Activated naive CD4-positive, alpha-beta T cell treated with anti-CD3 and anti-CD28 coated beads for 36 hours (primary cell): ENCODE results near the gene TRIM42. TPM values are rescaled to one million over a fixed set of nuclear protein-coding genes. Genes with fewer than 3 reads are reported as not detected.

ENCODE experiments used
- CTCF ChIA-PET: fragments of 350-600 bp; sonication (Branson Sonifier 250); formaldehyde crosslinking; loops from one replicate; lab custom pipeline; 2021; ENCODE audit warnings: antibody characterized with exemption; lab: Charles Lee
- DNase-seq: peaks from one replicate; pipeline ENCODE4 v3.0.0-alpha.2; 2020
- H3K27ac Mint-ChIP-seq: one replicate; pipeline ENCODE4 v1.8.0; 2021; ENCODE audit warnings: mild to moderate bottlenecking, mixed read lengths
- H3K27me3 Mint-ChIP-seq: one replicate; pipeline ENCODE4 v1.8.0; 2021; ENCODE audit warnings: low read depth, mixed read lengths
- H3K36me3 Mint-ChIP-seq: one replicate; pipeline ENCODE4 v1.8.0; 2021; ENCODE audit warnings: low read depth, mixed read lengths
- H3K4me1 Mint-ChIP-seq: one replicate; pipeline ENCODE4 v1.8.0; 2021; ENCODE audit warnings: low read depth, mixed read lengths
- H3K4me3 Mint-ChIP-seq: one replicate; pipeline ENCODE4 v1.8.0; 2021; ENCODE audit warnings: mild to moderate bottlenecking, moderate library complexity, mixed read lengths
- H3K9me3 Mint-ChIP-seq: one replicate; pipeline ENCODE4 v1.8.0; 2021; ENCODE audit warnings: mixed read lengths
- intact Hi-C: fragments of 100-400 bp; cut with micrococcal nuclease; formaldehyde crosslinking; loops from one replicate; pipeline ENCODE4 v1.15.1; 2023
- total RNA-seq, 2 experiments: library from RNA; stranded (reverse); gene quantifications; one replicate each; pipeline ENCODE4 v1.2.3, GENCODE V29; 2021

Gene TRIM42
- total RNA-seq, 2 experiments from 2014 or later = not detected

GRCh38 chr3:140695361-140696061 lies 17.6 kb downstream of the TRIM42 start:
- Mint-ChIP-seq H3K36me3 (no peaks in the 10 kb centered on the region), H3K4me1 (no peaks in the 10 kb centered on the region), H3K27ac (no peak overlapping the region), H3K9me3 (no peaks in the 10 kb centered on the region), H3K27me3 (no peaks in the 10 kb centered on the region), H3K4me3 (no peak overlapping the region)
- DNase-seq = no peak
- intact Hi-C loops = no loop called here
- CTCF ChIA-PET = no interaction called here

- Mint-ChIP-seq H3K4me3 (no peak overlapping the region), H3K27me3 (peaks cover 4% of the 10 kb centered on the region), H3K36me3 (no peaks in the 10 kb centered on the region), H3K27ac (no peak overlapping the region), H3K4me1 (no peaks in the 10 kb centered on the region), H3K9me3 (no peaks in the 10 kb centered on the region)
- no peak for DNase-seq
- CTCF ChIA-PET = no interaction called here
- intact Hi-C loops = no loop called here
These were observed 21.8 kb downstream of the TRIM42 start for GRCh38 chr3:140699516-140700231.

GRCh38 chr3:140702281-140702680 lies 24.4 kb downstream of the TRIM42 start:
- H3K36me3 Mint-ChIP-seq = no peaks in the 10 kb centered on the region
- H3K27me3 Mint-ChIP-seq = peaks cover 4% of the 10 kb centered on the region
- no peak overlapping the region for H3K27ac Mint-ChIP-seq
- H3K9me3 Mint-ChIP-seq = no peaks in the 10 kb centered on the region
- CTCF ChIA-PET = no interaction called here
- DNase-seq = no peak
- intact Hi-C loops = no loop called here
- H3K4me1 Mint-ChIP-seq = no peaks in the 10 kb centered on the region
- no peak overlapping the region for H3K4me3 Mint-ChIP-seq

GRCh38 chr3:140703496-140703895 lies 25.6 kb downstream of the TRIM42 start:
- DNase-seq = no peak
- Mint-ChIP-seq H3K4me3 (no peak overlapping the region), H3K27ac (no peak overlapping the region), H3K27me3 (peaks cover 4% of the 10 kb centered on the region), H3K4me1 (no peaks in the 10 kb centered on the region), H3K36me3 (no peaks in the 10 kb centered on the region), H3K9me3 (no peaks in the 10 kb centered on the region)
- CTCF ChIA-PET = no interaction called here
- intact Hi-C loops = no loop called here

- Mint-ChIP-seq H3K4me3 (no peak overlapping the region), H3K36me3 (no peaks in the 10 kb centered on the region), H3K27ac (no peak overlapping the region), H3K9me3 (no peaks in the 10 kb centered on the region), H3K27me3 (peaks cover 4% of the 10 kb centered on the region), H3K4me1 (no peaks in the 10 kb centered on the region)
- DNase-seq = no peak
- CTCF ChIA-PET = no interaction called here
- intact Hi-C loops = no loop called here
These were observed 26.9 kb downstream of the TRIM42 start for GRCh38 chr3:140704733-140705132.

GRCh38 chr3:140705954-140706353 lies 28.1 kb downstream of the TRIM42 start:
- no peak overlapping the region for H3K27ac Mint-ChIP-seq
- no peak for DNase-seq
- H3K4me1 Mint-ChIP-seq = no peaks in the 10 kb centered on the region
- H3K27me3 Mint-ChIP-seq = peaks cover 4% of the 10 kb centered on the region
- H3K4me3 Mint-ChIP-seq = no peak overlapping the region
- CTCF ChIA-PET = no interaction called here
- H3K36me3 Mint-ChIP-seq = no peaks in the 10 kb centered on the region
- H3K9me3 Mint-ChIP-seq = no peaks in the 10 kb centered on the region
- intact Hi-C loops = no loop called here

- peaks cover 4% of the 10 kb centered on the region for H3K27me3 Mint-ChIP-seq
- CTCF ChIA-PET = no interaction called here
- no peak overlapping the region for H3K27ac Mint-ChIP-seq
- no peaks in the 10 kb centered on the region for H3K36me3 Mint-ChIP-seq
- no peaks in the 10 kb centered on the region for H3K4me1 Mint-ChIP-seq
- no peak for DNase-seq
- no peak overlapping the region for H3K4me3 Mint-ChIP-seq
- intact Hi-C loops = no loop called here
- no peaks in the 10 kb centered on the region for H3K9me3 Mint-ChIP-seq
These were observed 28.5 kb downstream of the TRIM42 start for GRCh38 chr3:140706360-140706759.

GRCh38 chr3:140708815-140709214 lies 31.0 kb downstream of the TRIM42 start:
- intact Hi-C loops = no loop called here
- Mint-ChIP-seq H3K27ac (no peak overlapping the region), H3K36me3 (no peaks in the 10 kb centered on the region), H3K27me3 (peaks cover 2% of the 10 kb centered on the region), H3K4me1 (no peaks in the 10 kb centered on the region), H3K9me3 (no peaks in the 10 kb centered on the region), H3K4me3 (no peak overlapping the region)
- CTCF ChIA-PET = no interaction called here
- DNase-seq = no peak

- CTCF ChIA-PET = no interaction called here
- intact Hi-C loops = no loop called here
- no peak for DNase-seq
- no peak overlapping the region for H3K4me3 Mint-ChIP-seq
- H3K27me3 Mint-ChIP-seq = peaks cover 2% of the 10 kb centered on the region
- H3K27ac Mint-ChIP-seq = no peak overlapping the region
- no peaks in the 10 kb centered on the region for H3K36me3 Mint-ChIP-seq
- H3K9me3 Mint-ChIP-seq = no peaks in the 10 kb centered on the region
- no peaks in the 10 kb centered on the region for H3K4me1 Mint-ChIP-seq
These were observed 31.9 kb downstream of the TRIM42 start for GRCh38 chr3:140709751-140710150.

- intact Hi-C loops = no loop called here
- Mint-ChIP-seq H3K4me1 (no peaks in the 10 kb centered on the region), H3K4me3 (no peak overlapping the region), H3K27me3 (peaks cover 2% of the 10 kb centered on the region), H3K27ac (no peak overlapping the region), H3K9me3 (no peaks in the 10 kb centered on the region), H3K36me3 (no peaks in the 10 kb centered on the region)
- no peak for DNase-seq
- CTCF ChIA-PET = no interaction called here
These were observed 33.0 kb downstream of the TRIM42 start for GRCh38 chr3:140710711-140711389.

GRCh38 chr3:140711390-140712035 lies 33.6 kb downstream of the TRIM42 start:
- H3K4me3 Mint-ChIP-seq = no peak overlapping the region
- H3K27me3 Mint-ChIP-seq = peaks cover 2% of the 10 kb centered on the region
- no peak overlapping the region for H3K27ac Mint-ChIP-seq
- CTCF ChIA-PET = interaction anchor here (0.6 kb wide), 1 partner anchor 1060 kb away, joined by 3 read pairs; no protein-coding TSS in a partner anchor
- no peak for DNase-seq
- no peaks in the 10 kb centered on the region for H3K4me1 Mint-ChIP-seq
- H3K36me3 Mint-ChIP-seq = no peaks in the 10 kb centered on the region
- H3K9me3 Mint-ChIP-seq = no peaks in the 10 kb centered on the region
- intact Hi-C loops = no loop called here

GRCh38 chr3:140712301-140712700 lies 34.4 kb downstream of the TRIM42 start:
- intact Hi-C loops = no loop called here
- CTCF ChIA-PET = interaction anchor here (0.6 kb wide), 1 partner anchor 1061 kb away, joined by 3 read pairs; no protein-coding TSS in a partner anchor
- no peaks in the 10 kb centered on the region for H3K36me3 Mint-ChIP-seq
- DNase-seq = no peak
- H3K27ac Mint-ChIP-seq = no peak overlapping the region
- no peaks in the 10 kb centered on the region for H3K9me3 Mint-ChIP-seq
- H3K4me1 Mint-ChIP-seq = no peaks in the 10 kb centered on the region
- H3K27me3 Mint-ChIP-seq = peaks cover 2% of the 10 kb centered on the region
- H3K4me3 Mint-ChIP-seq = no peak overlapping the region
